Spleen (tissue), 7 donors: ENCODE results near the gene FXYD6.

Experiments
- CTCF ChIP-seq, 11 experiments: fragments of 200-600 bp in 7 of 11; fragments of 450-650 bp in 4 of 11; sonication (generic) in 4 of 11; IDR thresholded peaks in 8 of 11; conservative IDR thresholded peaks in 3 of 11; 1 replicate in 7 of 11; 2 replicates in 4 of 11; pipeline versions ENCODE4 v1.4.0 to v1.8.0; 2016 to 2021; ENCODE audit warnings: antibody characterized with exemption in 11 of 11, inconsistent platforms in 4 of 11, mild to moderate bottlenecking in 1 of 11
- POLR2AphosphoS5 ChIP-seq, 3 donors: sonication (generic); formaldehyde crosslinking; IDR thresholded peaks; one replicate each; pipeline ENCODE4 v1.5.1; 2017; ENCODE audit warnings: antibody characterized with exemption in 3 of 3
- donor health status: DM: no; HTN: no; CAD: no; lungs with moderate emphysema.
- donor health status: DM: no; HTN: no; CAD: no.
- donor health status: DM: no; HTN: no; CAD: no.

GRCh38 chr11:117872420-117872961 is 4.0 kb downstream of the FXYD6 start:
- TF ChIP-seq POLR2AphosphoS5 (IDR thresholded peaks at IDR 0.05): peak in 2 of 3 donors; percentile 37 to 56
- no peak for TF ChIP-seq CTCF (IDR thresholded peaks at IDR 0.05 in 8 of 11, conservative IDR thresholded peaks at IDR 0.05 in 3 of 11)
